Gastrocnemius medialis (tissue), 4 donors: ENCODE measurements around the gene UNCX. TPM values are rescaled to one million over a fixed set of nuclear protein-coding genes. Genes with fewer than 3 reads are reported as not detected.
"Not testable (repeated sequence)": the region's sequence is repeated elsewhere in the genome, so short reads cannot be mapped to it uniquely, and the experiment has no call there.

Source experiments
- ATAC-seq, 2 donors: fragments of 150-250 bp; one replicate each; pipeline ENCODE4 v1.9.1; 2016
- DNase-seq, 2 donors: peaks; one replicate each; pipeline ENCODE4 v3.0.0-alpha.2; 2019
- H3K27ac ChIP-seq, 4 donors: fragments of 200-600 bp; sonication (generic); 1 replicate in 1 of 4; 2 replicates in 3 of 4; pipeline ENCODE4 v1.5.1; 2016 to 2018; ENCODE audit warnings: mild to moderate bottlenecking in 2 of 4, moderate library complexity in 1 of 4
- H3K27me3 ChIP-seq, 3 donors: fragments of 200-600 bp; sonication (generic) in 2 of 3; 1 replicate in 1 of 3; 2 replicates in 2 of 3; pipeline versions ENCODE4 v1.5.1 to v1.6.0; 2016 to 2019; ENCODE audit warnings: mild to moderate bottlenecking in 1 of 3, moderate library complexity in 1 of 3
- H3K36me3 ChIP-seq, 2 donors: fragments of 200-600 bp; sonication (generic) in 1 of 2; one replicate each; pipeline ENCODE4 v1.5.1; 2017 to 2018
- H3K4me1 ChIP-seq, 2 donors: fragments of 200-600 bp; sonication (generic) in 1 of 2; one replicate each; pipeline ENCODE4 v1.5.1; 2016 to 2017; ENCODE audit warnings: mild to moderate bottlenecking in 2 of 2
- H3K4me3 ChIP-seq, 4 donors: fragments of 200-600 bp; sonication (generic) in 3 of 4; 1 replicate in 1 of 4; 2 replicates in 3 of 4; pipeline ENCODE4 v1.5.1; 2016 to 2019; ENCODE audit warnings: mild to moderate bottlenecking in 2 of 4
- H3K9me3 ChIP-seq, 3 donors: fragments of 200-600 bp; sonication (generic) in 2 of 3; 1 replicate in 1 of 3; 2 replicates in 2 of 3; pipeline ENCODE4 v1.5.1; 2016 to 2019
- CTCF ChIP-seq, 5 experiments: fragments of 450-650 bp in 3 of 5; fragments of 200-600 bp in 2 of 5; sonication (generic) in 2 of 5; IDR thresholded peaks in 4 of 5; conservative IDR thresholded peaks in 1 of 5; 1 replicate in 4 of 5; 2 replicates in 1 of 5; pipeline ENCODE4 v1.5.1; 2016 to 2019; ENCODE audit warnings: antibody characterized with exemption in 5 of 5, mild to moderate bottlenecking in 3 of 5, moderate library complexity in 3 of 5
- POLR2A ChIP-seq, 2 donors: fragments of 450-650 bp; IDR thresholded peaks; one replicate each; pipeline ENCODE4 v1.6.1; 2017; ENCODE audit warnings: antibody characterized with exemption in 2 of 2, mild to moderate bottlenecking in 2 of 2, moderate library complexity in 2 of 2
- in situ Hi-C, 4 donors: fragments of 200-750 bp; cut with MboI; loops; one replicate each; pipeline versions ENCODE4 v1.15.0 to v1.8.0; 2017; ENCODE audit warnings: low sequenced_read_pairs in 4 of 4
- intact Hi-C: fragments of 100-400 bp; cut with DNase I; formaldehyde crosslinking; loops from one replicate; pipeline ENCODE4 v1.15.1; 2023; ENCODE audit warnings: low total_unique reads
- total RNA-seq, 4 donors: library from RNA; depleted of rRNA; stranded (reverse); fragments of >200 nt; gene quantifications; one replicate each; pipeline versions ENCODE4 v1.1.0 to v1.2.3, GENCODE V29; 2016

Gene UNCX
- total RNA-seq, 4 donors from 2014 or later, result not detected

GRCh38 chr7:1192171-1192676 lies 40.4 kb upstream of the UNCX start:
- DNase-seq, result no peak
- in situ Hi-C loops, result no loop called here
- Histone ChIP-seq H3K27ac (no peak overlapping the region), H3K4me3 (no peak overlapping the region), H3K4me1 (no peaks in the 10 kb centered on the region), H3K9me3 (no peaks in the 10 kb centered on the region), H3K27me3 (peaks cover 43 to 67% (median 63%) of the 10 kb centered on the region in 3 donors), H3K36me3 (no peaks in the 10 kb centered on the region)
- no peak for TF ChIP-seq POLR2A (IDR thresholded peaks at IDR 0.05)
- TF ChIP-seq CTCF (IDR thresholded peaks at IDR 0.05 in 4 of 5, conservative IDR thresholded peaks at IDR 0.05 in 1 of 5), result no peak
- no peak for ATAC-seq
- intact Hi-C loops, result no loop called here

DNA sequence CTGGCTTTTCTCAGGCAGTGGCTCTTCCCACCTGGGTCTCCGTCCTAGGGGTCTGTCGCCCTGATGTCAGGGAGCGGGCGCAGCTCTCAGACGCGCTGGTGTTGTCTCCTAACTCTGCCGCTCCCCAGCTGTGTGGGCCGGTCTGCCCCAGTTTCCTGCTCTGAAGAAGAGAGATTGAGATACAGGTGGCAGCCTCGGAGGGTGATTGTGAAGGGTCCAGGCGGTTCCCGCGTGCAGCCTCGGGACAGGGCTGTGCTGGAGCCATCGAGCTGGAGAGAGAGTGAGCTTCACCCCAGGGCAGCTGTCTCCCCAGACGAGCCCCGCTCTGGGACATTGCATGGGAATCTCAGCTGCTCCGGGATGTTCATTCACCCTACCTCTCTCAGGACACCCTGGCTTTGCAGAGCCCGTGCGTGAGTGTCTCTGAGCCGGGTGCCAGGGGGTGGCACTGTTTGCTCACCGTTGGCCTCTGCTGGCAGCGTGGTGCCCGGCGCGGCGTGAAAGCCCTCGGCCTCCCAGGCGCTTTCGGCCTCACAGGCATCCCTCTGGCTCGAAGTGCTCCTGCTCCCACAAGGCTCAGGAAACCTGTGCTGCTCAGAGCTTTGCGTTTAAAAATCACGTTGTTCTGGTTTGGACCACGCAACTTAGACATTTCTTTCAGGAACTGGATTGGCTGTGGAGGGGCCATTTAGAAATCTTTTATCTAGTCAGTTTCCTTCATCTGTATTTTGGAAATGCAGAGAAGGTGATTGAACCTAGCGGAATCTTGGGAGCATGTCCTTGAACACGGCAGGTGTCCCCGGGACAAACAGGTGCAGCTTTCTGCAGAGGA lies 38.9 kb upstream of the UNCX start:
- intact Hi-C loops, result loop anchor here (2.0 kb wide), 1 partner anchor 219 kb away; no protein-coding TSS in a partner anchor

GRCh38 chr7:1196441-1196840 lies 36.2 kb upstream of the UNCX start:
- H3K36me3 ChIP-seq, H3K4me3 ChIP-seq, DNase-seq, H3K4me1 ChIP-seq, intact Hi-C loops, H3K27ac ChIP-seq, in situ Hi-C loops, ATAC-seq, H3K9me3 ChIP-seq: not testable (repeated sequence)
- peaks cover 45 to 56% (median 51%) of the 10 kb centered on the region in 3 donors for H3K27me3 ChIP-seq

More for the DNA sequence above, 38.9 kb upstream of the UNCX start:
- no peak overlapping the region for H3K27ac ChIP-seq
- ATAC-seq (no peak), DNase-seq (no peak)
- no peaks in the 10 kb centered on the region for H3K9me3 ChIP-seq
- no peaks in the 10 kb centered on the region for H3K36me3 ChIP-seq
- H3K27me3 ChIP-seq, result peaks cover 37 to 55% (median 51%) of the 10 kb centered on the region in 3 donors
- peaks cover 0 to 5% of the 10 kb centered on the region in 2 donors for H3K4me1 ChIP-seq
- in situ Hi-C loops, result no loop called here
- no peak overlapping the region for H3K4me3 ChIP-seq
- peak in 3 of 5 experiments; percentile 18 to 47 (median 44) for TF ChIP-seq CTCF (IDR thresholded peaks at IDR 0.05 in 4 of 5, conservative IDR thresholded peaks at IDR 0.05 in 1 of 5)
- TF ChIP-seq POLR2A (IDR thresholded peaks at IDR 0.05), result no peak

GRCh38 chr7:1196950-1197349 lies 35.7 kb upstream of the UNCX start:
- H3K27ac ChIP-seq, result no peak overlapping the region
- H3K36me3 ChIP-seq, result no peaks in the 10 kb centered on the region
- H3K4me1 ChIP-seq, result peaks cover 0 to 5% of the 10 kb centered on the region in 2 donors
- H3K27me3 ChIP-seq, result peaks cover 45 to 56% (median 50%) of the 10 kb centered on the region in 3 donors
- no peaks in the 10 kb centered on the region for H3K9me3 ChIP-seq
- TF ChIP-seq POLR2A (IDR thresholded peaks at IDR 0.05) (no peak), CTCF (IDR thresholded peaks at IDR 0.05 in 4 of 5, conservative IDR thresholded peaks at IDR 0.05 in 1 of 5) (no peak)
- intact Hi-C loops (no loop called here), in situ Hi-C loops (no loop called here)
- no peak overlapping the region for H3K4me3 ChIP-seq
- DNase-seq, result no peak
- no peak for ATAC-seq

GRCh38 chr7:1197997-1198625 lies 34.6 kb upstream of the UNCX start:
- Histone ChIP-seq H3K4me1 (peaks cover 0 to 5% of the 10 kb centered on the region in 2 donors), H3K36me3 (no peaks in the 10 kb centered on the region), H3K4me3 (no peak overlapping the region), H3K9me3 (no peaks in the 10 kb centered on the region), H3K27me3 (peaks cover 42 to 46% (median 44%) of the 10 kb centered on the region in 3 donors), H3K27ac (no peak overlapping the region)
- ATAC-seq, result peak; percentile 33 to 62
- intact Hi-C loops, result no loop called here
- DNase-seq, result no peak
- no peak for TF ChIP-seq CTCF (IDR thresholded peaks at IDR 0.05 in 4 of 5, conservative IDR thresholded peaks at IDR 0.05 in 1 of 5)
- in situ Hi-C loops, result no loop called here
